Liver (tissue), 9 donors: ENCODE results near the gene SERHL2. TPM values are rescaled to one million over a fixed set of nuclear protein-coding genes. Genes with fewer than 3 reads are reported as not detected.

ENCODE experiments used
- DNase-seq: peaks from one replicate; pipeline ENCODE4 v3.0.0-alpha.2; 2017; ENCODE audit warnings: low spot score
- H3K27ac ChIP-seq, 2 donors: one replicate each; pipeline ENCODE4 v1.7.0; 2013; ENCODE audit warnings: inconsistent platforms in 2 of 2, low read length in 2 of 2, control low read depth in 1 of 2, low read depth in 1 of 2, mild to moderate bottlenecking in 1 of 2
- H3K27me3 ChIP-seq, 4 donors: one replicate each; pipeline versions ENCODE4 v1.6.1 to v1.7.0; 2013; ENCODE audit warnings: low read length in 3 of 4, inconsistent platforms in 1 of 4, mild to moderate bottlenecking in 1 of 4, moderate library complexity in 1 of 4; ENCODE audit not compliant: control insufficient read depth in 4 of 4, insufficient read depth in 4 of 4
- H3K36me3 ChIP-seq, 4 donors: one replicate each; pipeline versions ENCODE4 v1.6.1 to v1.7.0; 2013; ENCODE audit warnings: low read length in 3 of 4, mild to moderate bottlenecking in 3 of 4, low read depth in 1 of 4, moderate library complexity in 1 of 4; ENCODE audit not compliant: control insufficient read depth in 4 of 4, insufficient read depth in 3 of 4
- H3K4me1 ChIP-seq, 4 donors: one replicate each; pipeline versions ENCODE4 v1.6.1 to v1.7.0; 2013; ENCODE audit warnings: low read length in 3 of 4, mild to moderate bottlenecking in 3 of 4, moderate library complexity in 1 of 4; ENCODE audit not compliant: control insufficient read depth in 4 of 4, insufficient read depth in 4 of 4
- H3K4me3 ChIP-seq, 3 donors: one replicate each; pipeline versions ENCODE4 v1.6.1 to v1.7.0; 2013; ENCODE audit warnings: low read length in 3 of 3, control low read depth in 1 of 3, low read depth in 1 of 3, mild to moderate bottlenecking in 1 of 3
- H3K9ac ChIP-seq, 2 donors: one replicate each; pipeline ENCODE4 v1.7.0; 2013; ENCODE audit warnings: low read length in 2 of 2, mild to moderate bottlenecking in 2 of 2, moderate library complexity in 2 of 2, control low read depth in 1 of 2, low read depth in 1 of 2
- H3K9me3 ChIP-seq, 4 donors: one replicate each; pipeline versions ENCODE4 v1.6.1 to v1.7.0; 2013; ENCODE audit warnings: low read length in 3 of 4; ENCODE audit not compliant: control insufficient read depth in 4 of 4
- ATF3 ChIP-seq: IDR thresholded peaks from 2 replicates; pipeline ENCODE4 v1.6.1; 2016; ENCODE audit warnings: antibody characterized with exemption
- CTCF ChIP-seq: fragments of 150-350 bp; IDR thresholded peaks from 2 replicates; pipeline ENCODE4 v1.5.1; 2017; ENCODE audit warnings: improper control_type of control experiment, low read depth, low read length; ENCODE audit not compliant: missing input control
- EGR1 ChIP-seq, 2 donors: IDR thresholded peaks; 2 replicates each; pipeline ENCODE4 v1.6.1; 2016 to 2018; ENCODE audit warnings: antibody characterized with exemption in 2 of 2, low read depth in 2 of 2
- FOXA1 ChIP-seq: IDR thresholded peaks from 2 replicates; pipeline ENCODE4 v1.6.1; 2016; ENCODE audit warnings: antibody characterized with exemption
- FOXA2 ChIP-seq: IDR thresholded peaks from 2 replicates; pipeline ENCODE4 v1.6.1; 2016; ENCODE audit warnings: antibody characterized with exemption
- GABPA ChIP-seq, 2 donors: IDR thresholded peaks in 1 of 2; conservative IDR thresholded peaks in 1 of 2; 2 replicates each; pipeline ENCODE4 v1.6.1; 2016; ENCODE audit warnings: antibody characterized with exemption in 2 of 2, mild to moderate bottlenecking in 1 of 2, moderate library complexity in 1 of 2
- HNF4A ChIP-seq, 2 donors: conservative IDR thresholded peaks; 2 replicates each; pipeline ENCODE4 v1.6.1; 2016; ENCODE audit warnings: antibody characterized with exemption in 2 of 2, mild to moderate bottlenecking in 2 of 2
- HNF4G ChIP-seq: IDR thresholded peaks from 2 replicates; pipeline ENCODE4 v1.6.1; 2016; ENCODE audit warnings: antibody characterized with exemption
- JUND ChIP-seq, 2 donors: IDR thresholded peaks; 2 replicates each; pipeline ENCODE4 v1.6.1; 2016; ENCODE audit warnings: antibody characterized with exemption in 2 of 2
- MAX ChIP-seq: IDR thresholded peaks from 2 replicates; pipeline ENCODE4 v1.6.1; 2016; ENCODE audit warnings: antibody characterized with exemption
- NR2F2 ChIP-seq: IDR thresholded peaks from 2 replicates; pipeline ENCODE4 v1.6.1; 2016; ENCODE audit warnings: antibody characterized with exemption
- RAD21 ChIP-seq, 2 donors: IDR thresholded peaks; 2 replicates each; pipeline ENCODE4 v1.6.1; 2016; ENCODE audit warnings: antibody characterized with exemption in 2 of 2, mild to moderate bottlenecking in 2 of 2
- REST ChIP-seq: IDR thresholded peaks from 2 replicates; pipeline ENCODE4 v1.6.1; 2016; ENCODE audit warnings: antibody characterized with exemption, mild to moderate bottlenecking
- RXRA ChIP-seq, 2 donors: IDR thresholded peaks; 2 replicates each; pipeline ENCODE4 v1.6.1; 2017 to 2018; ENCODE audit warnings: antibody characterized with exemption in 2 of 2, mild to moderate bottlenecking in 1 of 2
- SP1 ChIP-seq: IDR thresholded peaks from 2 replicates; pipeline ENCODE4 v1.6.1; 2018; ENCODE audit warnings: antibody characterized with exemption, mild to moderate bottlenecking
- TAF1 ChIP-seq: conservative IDR thresholded peaks from 2 replicates; pipeline ENCODE4 v1.6.1; 2016; ENCODE audit warnings: antibody characterized with exemption, mild to moderate bottlenecking
- YY1 ChIP-seq: IDR thresholded peaks from 2 replicates; pipeline ENCODE4 v1.6.1; 2016; ENCODE audit warnings: antibody characterized with exemption, mild to moderate bottlenecking
- ZBTB33 ChIP-seq: IDR thresholded peaks from 2 replicates; pipeline ENCODE4 v1.6.1; 2016; ENCODE audit warnings: antibody characterized with exemption
- WGBS: extraction: QIAGEN DNeasy Blood & Tissue Kit; methylation state at CpG from one replicate; pipeline ENCODE4 v1.1.7; 2013; 5-methylcytosine and 5-hydroxymethylcytosine counted together
- polyA plus RNA-seq, 2 donors: library from polyadenylated mRNA; stranded (reverse) in 1 of 2; unstranded in 1 of 2; fragments of 200-250 nt in 1 of 2; fragments of >200 nt in 1 of 2; fragmentation: Nextera tagmentation in 1 of 2; extraction: Ambion mirVana in 1 of 2; gene quantifications; one replicate each; pipeline versions ENCODE4 v1.2.1 to v1.2.3, GENCODE V29; 2013 to 2015
- total RNA-seq, 2 donors: library from RNA; depleted of rRNA; stranded (reverse); fragments of >200 nt; gene quantifications; one replicate each; pipeline ENCODE4 v1.2.3, GENCODE V29; 2014
- donor health status: healthy.
- donor health status: healthy.
- donor health status: healthy.
- donor health status: healthy.
- donor health status: healthy.

Gene SERHL2
- total and polyA plus RNA-seq, 4 donors = 0.51 to 1.6 (median 0.69) TPM

- WGBS = 7% methylated on average over 64 of the region's 64 CpGs
- no peak for TF ChIP-seq ATF3
- TF ChIP-seq YY1 = peak; percentile 73
- Histone ChIP-seq H3K36me3 (peaks cover 20 to 45% (median 26%) of the 10 kb centered on the region in 4 donors), H3K9ac (no peak overlapping the region), H3K4me1 (peaks cover 0 to 9% (median 2%) of the 10 kb centered on the region in 4 donors), H3K4me3 (peak overlapping the region in 2 of 3 donors; percentile 73 to 76), H3K27me3 (no peaks in the 10 kb centered on the region), H3K27ac (no peak overlapping the region), H3K9me3 (no peaks in the 10 kb centered on the region)
- peak; percentile 85 for DNase-seq
Measured at GRCh38 chr22:42581762-42582716, 28.3 kb downstream of the SERHL2 start.

- DNase-seq = no peak
- 89% methylated on average over 1 of the region's 1 CpG for WGBS
- peaks cover 0 to 9% (median 2%) of the 10 kb centered on the region in 4 donors for H3K4me1 ChIP-seq
- peaks cover 19 to 46% (median 30%) of the 10 kb centered on the region in 4 donors for H3K36me3 ChIP-seq
- H3K27me3 ChIP-seq = no peaks in the 10 kb centered on the region
- no peak overlapping the region for H3K9ac ChIP-seq
- TF ChIP-seq ZBTB33 (no peak), HNF4A (conservative IDR thresholded peaks at IDR 0.05) (no peak), HNF4G (no peak), NR2F2 (no peak), FOXA1 (no peak), EGR1 (IDR thresholded peaks at IDR 0.05; ENCODE audit: low read depth in 2 of 2) (no peak), ATF3 (no peak), RXRA (IDR thresholded peaks at IDR 0.05) (no peak), FOXA2 (no peak), TAF1 (no peak), REST (no peak), JUND (IDR thresholded peaks at IDR 0.05) (no peak), GABPA (IDR thresholded peaks at IDR 0.05 in 1 of 2, conservative IDR thresholded peaks at IDR 0.05 in 1 of 2) (no peak), YY1 (no peak), SP1 (no peak), CTCF (no peak), RAD21 (IDR thresholded peaks at IDR 0.05) (no peak), MAX (no peak)
- no peaks in the 10 kb centered on the region for H3K9me3 ChIP-seq
- no peak overlapping the region for H3K4me3 ChIP-seq
- H3K27ac ChIP-seq = no peak overlapping the region
Measured at GRCh38 chr22:42582987-42583386, 29.2 kb downstream of the SERHL2 start.
